Stimulated activated CD8-positive, alpha-beta memory T cell treated with anti-CD3 and anti-CD28 coated beads, Interleukin-12 subunit alpha, Interleukin-12 subunit beta, amount 100 ng/mL, for 24 hours (primary cell): Measurements from ENCODE around the gene CDR2.

Source experiments
- DNase-seq: peaks from one replicate; pipeline ENCODE4 v3.0.0-alpha.2; 2020; ENCODE audit errors: extremely low read depth

CDR2 gene

DNA sequence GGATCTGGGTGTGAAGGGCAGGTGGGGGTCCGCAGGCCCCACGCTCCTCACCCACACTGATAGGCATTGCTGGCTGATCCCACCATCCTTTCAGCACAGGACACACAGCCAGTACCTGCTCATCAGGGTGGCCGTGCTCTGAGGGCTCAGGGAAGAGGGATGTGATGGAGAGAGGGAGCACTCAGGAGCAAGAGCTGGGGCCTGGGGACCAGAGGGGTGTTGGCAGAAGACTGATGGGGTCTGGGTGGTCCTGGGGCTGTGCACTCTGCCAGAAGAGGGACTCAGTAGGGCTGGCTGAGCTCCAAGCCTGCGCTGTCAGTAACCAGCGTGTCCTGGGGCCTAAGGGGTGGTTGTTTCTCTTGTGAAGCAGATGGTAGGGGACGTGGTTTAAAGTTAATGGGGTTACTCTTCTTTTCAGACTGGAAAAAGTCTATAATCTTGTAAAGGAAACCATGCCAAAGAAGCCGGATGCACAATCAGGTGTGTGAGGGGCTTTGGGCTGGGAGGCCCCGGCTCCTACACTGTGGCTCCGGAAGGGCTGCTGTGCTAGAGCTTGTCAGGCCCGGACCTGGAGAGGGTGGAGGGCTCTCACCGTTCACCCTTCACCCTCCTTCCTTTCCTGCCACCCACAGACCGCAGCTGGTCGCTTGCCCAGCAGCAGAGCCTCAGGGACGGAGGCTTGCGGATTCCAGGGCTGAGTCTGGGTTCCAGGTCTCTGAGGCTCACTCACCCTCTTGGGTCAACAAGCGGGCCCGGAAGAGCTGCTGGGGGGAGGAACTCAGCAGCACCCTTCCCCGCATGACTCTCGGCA, 49.4 kb downstream of the CDR2 start:
- DNase-seq = no peak

GRCh38 chr16:22323959-22324786, 50.2 kb downstream of the CDR2 start:
- DNase-seq = no peak

DNA sequence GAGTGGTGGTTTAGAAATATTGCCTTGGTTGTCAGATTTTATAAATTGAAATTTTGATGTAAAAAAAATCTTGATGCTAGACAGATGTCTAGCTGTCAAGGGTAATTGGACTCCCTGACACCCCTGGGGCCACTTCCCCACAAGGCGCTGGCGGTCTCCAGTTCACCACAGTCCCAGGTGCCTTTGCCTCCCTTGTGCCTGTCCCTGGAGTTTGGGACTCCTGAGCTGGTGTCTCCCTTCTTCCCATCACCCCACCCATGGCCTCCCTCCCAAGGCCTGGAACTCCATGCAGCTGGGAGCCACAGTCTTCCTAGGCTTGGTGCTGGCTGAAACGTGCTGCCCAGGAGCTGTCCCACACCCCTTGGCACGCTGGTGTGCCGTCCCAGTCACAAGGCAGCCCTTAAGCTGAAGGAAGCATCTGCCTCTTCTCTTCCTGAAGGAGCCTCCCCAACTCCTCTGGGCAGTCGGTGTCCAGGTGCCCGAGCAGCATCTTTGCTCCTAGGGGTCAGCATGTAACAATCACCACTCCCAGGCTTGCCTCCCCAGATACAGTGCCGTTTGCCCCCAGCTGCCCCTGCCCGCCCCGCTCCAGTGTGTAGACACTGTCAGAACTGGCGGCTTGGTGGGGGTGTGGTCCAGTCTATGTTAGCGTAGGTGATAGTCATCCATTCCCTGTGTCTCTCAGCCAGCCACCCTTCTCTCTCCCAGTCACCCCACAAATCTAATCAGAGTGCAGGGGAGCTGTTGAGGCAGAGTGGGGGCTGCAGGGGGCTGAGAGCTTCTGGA, 51.1 kb downstream of the CDR2 start:
- DNase-seq = no peak

- no peak for DNase-seq
Observed at GRCh38 chr16:22322741-22323140, 51.7 kb downstream of the CDR2 start.

- no peak for DNase-seq
Observed at GRCh38 chr16:22322021-22322471, 52.4 kb downstream of the CDR2 start.

GRCh38 chr16:22321340-22322001, 52.9 kb downstream of the CDR2 start:
- no peak for DNase-seq

DNA sequence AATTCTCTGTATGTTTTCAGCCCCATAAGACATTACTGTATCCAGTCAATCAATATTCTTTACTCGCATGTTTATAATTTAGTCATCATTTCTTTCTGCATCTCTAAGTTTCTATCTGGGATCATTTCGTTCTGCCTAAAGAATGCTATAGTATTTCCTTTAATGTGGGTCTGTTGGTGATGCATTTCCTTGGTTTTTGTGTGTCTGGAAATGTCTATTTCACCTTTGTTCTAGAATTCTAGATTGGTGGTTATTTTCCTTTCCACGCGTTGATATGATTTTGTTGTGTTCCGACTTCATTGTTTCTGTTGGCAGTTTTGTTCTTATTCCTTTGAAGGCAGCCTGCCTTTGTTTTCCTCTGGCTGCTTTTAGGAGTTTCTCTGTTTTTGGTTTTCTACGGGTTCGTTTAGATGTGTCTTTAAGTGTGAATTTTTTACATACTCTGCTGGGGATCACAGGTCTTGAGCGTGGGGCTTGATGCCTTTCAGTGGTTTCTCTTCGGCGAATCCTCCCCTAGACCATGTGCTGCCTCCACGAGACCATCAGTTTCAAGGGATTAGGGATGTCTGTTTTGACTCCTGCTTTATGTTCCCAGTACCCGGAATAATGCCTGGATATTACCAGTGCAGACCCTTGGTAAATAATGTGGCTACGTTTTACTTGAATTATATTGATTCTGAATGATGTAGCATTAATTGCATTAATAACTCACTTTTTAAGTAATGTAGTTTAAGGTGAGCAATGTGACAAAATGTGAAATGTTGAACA, 53.7 kb downstream of the CDR2 start:
- DNase-seq = no peak

DNA sequence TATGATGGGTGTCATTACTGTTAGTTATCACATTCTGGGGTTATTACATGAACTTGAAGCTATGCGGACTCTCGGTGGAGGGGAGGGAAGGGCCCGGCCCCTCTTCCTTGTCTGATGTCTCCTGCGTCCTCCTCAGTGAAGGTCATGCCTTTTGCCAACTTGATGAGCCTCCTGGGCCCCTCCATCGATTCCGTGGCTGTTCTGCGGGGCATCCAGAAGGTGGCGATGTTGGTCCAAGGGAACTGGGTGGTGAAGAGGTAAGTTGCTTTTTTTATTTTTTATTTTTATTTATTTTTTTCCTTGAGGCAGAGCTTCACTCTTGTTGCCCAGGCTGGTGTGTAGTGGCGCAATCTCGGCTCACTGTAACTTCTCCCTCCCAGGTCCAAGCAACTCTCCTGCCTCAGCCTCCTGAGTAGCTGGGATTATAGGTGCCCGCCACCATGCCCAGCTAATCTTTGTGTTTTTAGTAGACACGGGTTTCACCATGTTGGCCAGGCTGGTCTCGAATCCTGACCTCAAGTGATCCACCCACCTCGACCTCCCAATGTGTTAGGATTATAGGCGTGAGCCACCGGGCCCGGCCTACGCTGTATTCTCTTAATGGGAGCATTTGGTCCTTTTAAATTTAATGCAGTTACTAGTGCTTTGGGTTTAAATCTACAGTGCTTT, 55.6 kb downstream of the CDR2 start:
- DNase-seq = no peak

DNA sequence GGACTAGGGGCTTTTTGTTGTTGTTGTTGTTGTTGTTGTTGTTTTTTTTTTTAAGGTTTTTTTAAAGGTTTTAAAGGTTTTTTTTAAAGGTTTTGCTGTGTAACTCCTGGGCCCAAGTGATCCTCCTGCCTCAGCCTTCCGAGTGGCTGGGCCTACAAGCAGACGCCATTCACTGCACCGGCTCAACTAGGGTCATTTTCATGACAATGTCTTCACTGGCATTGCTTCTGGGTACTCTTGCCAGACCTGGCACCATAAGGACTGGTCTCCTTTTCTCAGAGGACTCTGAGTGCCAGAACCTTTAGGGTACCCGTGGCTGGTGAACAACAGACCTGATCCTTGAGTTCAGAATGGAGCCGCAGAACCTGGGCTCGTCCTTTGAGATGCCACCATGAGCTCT, 56.8 kb downstream of the CDR2 start:
- DNase-seq = no peak

- DNase-seq = no peak
Observed at GRCh38 chr16:22317001-22317530, 57.4 kb downstream of the CDR2 start.

DNA sequence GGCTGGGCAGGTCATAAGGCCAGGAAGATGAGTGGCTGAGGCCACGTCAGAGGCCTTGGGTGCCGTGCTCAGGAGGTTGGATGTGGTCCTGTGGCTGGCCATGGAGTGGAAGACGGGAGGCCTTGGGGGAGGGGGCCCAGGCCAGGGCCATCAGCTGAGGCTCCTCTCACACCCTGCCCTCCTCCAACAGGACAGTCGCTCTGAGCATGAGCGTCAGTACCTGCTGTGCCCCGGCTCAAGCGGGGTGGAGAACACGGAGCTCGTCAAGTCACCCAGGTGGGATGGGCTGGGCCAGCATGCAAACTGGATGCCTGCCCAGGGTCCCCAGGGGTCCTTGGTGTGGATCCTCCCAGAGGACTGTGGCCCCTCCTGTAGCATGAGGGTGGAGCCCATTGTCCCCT, 58.0 kb downstream of the CDR2 start:
- DNase-seq = no peak

DNA sequence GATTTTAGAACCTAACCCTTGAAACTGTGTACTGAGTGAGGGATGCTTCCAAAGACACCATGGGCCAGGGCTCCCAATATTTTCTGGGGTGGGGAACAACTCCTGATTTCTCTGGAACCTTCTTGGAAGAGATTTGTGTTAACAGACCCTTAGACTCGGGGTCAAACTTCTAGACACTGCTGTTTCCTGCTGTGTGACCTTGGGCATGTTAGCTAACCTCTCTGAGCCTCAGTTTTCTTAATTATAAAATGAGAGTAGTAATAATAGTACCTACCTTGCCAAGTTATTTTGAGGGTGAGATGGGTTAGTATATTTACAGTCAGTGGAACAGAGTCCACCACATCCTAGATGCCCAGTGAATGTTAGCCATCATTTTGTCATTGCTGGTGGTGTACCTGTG, 58.4 kb downstream of the CDR2 start:
- DNase-seq = no peak

DNA sequence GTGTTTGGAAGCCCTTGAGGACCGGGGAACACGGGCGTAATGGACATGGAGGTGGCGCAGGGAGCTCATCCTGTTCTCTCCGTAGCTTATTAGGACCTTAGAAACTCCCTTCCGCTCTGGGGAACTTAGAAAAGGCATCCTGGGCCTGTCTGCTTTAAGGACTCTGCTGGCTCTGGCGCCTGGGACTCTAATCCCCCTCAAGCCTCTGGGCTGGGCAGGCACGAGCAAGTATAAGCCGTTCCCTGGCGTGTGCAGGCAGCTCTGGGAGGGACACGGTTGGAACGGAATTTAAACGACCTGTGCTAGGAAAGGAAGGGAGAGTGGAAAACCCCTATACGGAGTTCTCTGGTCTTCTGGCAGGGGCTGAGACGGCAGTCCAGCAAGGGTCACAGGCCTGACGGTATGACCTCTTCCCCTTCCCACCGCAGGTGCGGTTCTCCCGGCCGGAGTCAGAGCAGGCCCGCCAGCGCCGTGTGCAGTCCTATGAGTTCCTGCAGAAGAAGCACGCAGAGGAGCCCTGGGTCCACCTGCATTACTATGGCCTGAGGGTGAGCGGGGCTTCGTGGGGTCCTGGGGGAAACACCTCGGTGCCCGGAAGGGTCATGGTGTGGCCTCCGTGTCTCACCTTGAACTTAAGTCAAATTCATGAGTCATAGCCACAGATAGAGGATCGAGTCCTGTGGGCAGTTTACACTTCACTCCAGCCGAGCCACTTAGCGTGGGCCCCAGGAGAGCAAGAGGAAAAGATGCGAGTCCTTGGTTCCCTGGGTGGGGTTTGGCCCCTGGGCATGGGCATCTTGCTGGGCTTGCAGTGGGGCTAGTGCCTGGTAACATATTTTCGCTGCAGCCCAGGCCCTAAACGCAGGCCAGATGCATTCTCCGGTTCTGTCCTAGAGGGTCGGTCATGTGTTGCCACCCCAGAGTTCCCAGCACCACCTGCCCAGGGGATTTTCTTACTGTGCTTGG, 59.5 kb downstream of the CDR2 start:
- no peak for DNase-seq

- DNase-seq = no peak
Observed at GRCh38 chr16:22313876-22314470, 60.4 kb downstream of the CDR2 start.

DNA sequence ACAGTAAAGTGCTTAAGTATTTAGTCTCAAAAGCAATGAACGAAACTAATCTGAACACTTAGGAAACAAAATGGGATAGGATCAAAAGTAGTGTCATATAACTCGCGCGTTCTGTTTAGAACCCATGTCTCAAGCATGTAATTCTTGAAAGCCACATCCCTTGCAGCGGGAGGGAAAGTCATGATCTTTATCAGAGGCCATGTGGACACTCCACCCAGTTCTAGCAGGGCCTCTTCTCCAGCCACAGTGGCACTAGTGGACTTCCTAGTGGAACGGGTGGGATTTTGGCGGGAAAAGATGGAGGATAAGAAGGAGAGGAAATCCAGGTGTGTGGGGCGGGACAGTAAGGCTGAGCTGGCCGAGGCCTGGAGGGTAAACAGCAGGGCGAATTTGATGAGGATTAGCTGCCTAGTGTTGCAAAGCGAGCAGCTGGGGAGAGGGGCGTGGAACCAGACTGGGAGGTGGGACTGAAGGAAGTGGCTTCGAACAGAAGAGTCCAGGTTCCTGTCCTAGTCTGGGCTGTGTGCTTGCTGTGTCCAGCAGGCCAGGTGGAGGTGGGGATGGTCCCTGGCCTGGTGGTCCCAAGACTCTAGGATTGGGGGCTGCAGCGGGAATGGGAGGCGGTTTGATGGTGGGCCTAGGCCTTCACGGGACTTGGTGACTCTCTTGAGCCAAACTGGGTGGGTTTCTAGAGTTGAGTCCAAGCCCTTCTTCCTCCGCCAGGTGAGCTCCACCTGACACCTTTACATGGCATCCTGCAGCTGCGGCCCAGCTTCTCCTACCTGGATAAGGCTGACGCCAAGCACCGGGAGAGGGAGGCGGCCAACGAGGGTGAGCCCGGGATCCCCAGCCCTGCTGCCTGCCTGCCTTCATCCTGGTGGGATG, 61.3 kb downstream of the CDR2 start:
- no peak for DNase-seq

GRCh38 chr16:22311520-22311919, 62.9 kb downstream of the CDR2 start:
- DNase-seq = no peak

DNA sequence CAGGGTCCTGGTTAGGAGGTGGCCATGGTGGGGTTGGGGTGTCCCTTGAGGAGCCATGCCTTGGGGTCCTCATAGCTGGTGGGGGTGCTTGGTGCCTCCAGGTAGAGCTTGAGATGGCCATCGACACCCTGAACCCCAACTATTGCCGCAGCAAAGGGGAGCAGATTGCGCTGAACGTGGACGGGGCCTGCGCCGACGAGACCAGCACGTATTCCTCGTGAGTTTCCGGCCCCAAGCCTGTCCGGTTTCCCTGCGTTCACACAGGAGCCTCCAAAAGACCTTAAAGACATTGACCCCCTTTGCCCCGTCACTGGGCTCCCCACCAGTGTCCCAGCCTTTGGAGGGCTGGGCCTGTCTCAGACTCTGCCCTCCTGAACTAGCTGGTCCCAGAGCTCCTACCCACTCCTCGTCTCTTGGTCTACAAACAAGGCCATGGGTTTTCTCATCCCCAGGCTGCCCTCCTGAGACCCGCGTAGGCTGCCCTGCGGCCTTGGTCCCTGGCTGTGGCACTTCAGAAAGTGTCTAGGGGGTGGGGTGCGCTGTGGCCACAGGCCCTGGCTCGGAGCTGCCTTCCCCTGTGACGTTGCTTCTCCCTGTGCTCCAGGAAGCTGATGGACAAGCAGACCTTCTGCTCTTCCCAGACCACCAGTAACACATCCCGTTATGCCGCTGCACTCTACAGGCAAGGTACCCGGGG, 65.4 kb downstream of the CDR2 start:
- DNase-seq = no peak
